HG03521 (cell line): ENCODE measurements around the gene PROC.

Experiments used
- ATAC-seq: cut with Tn5 transposase; IDR thresholded peaks from one replicate; pipeline ENCODE4 v1.9.1; 2021; ENCODE audit warnings: mild to moderate bottlenecking, moderate library complexity; ENCODE audit not compliant: unreplicated experiment

The PROC gene

DNA sequence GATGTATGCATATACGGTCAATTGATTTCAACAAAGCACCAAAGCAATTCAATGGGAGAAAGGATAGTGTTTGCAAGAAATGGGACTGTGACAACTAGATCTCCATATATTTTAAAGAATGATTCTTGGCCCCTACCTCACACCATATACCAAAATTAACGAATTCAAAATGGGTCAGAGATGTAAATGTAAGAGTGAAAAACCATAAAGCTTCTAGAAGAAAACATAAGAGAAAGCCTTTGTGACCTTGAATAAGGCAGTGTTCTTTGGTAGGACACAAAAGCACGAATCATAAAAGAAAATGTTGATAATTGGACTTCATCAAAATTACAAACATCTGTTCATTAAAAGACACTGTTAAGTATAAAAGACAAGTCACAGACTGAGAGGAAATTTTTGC is 5.0 kb upstream of the PROC start:
- no peak for ATAC-seq

GRCh38 chr2:127413782-127414637 is 4.2 kb upstream of the PROC start:
- no peak for ATAC-seq

- ATAC-seq: no peak
Observed at GRCh38 chr2:127414638-127415592, 3.3 kb upstream of the PROC start.

- ATAC-seq: peak; percentile 62
Observed at GRCh38 chr2:127415593-127416505, 2.4 kb upstream of the PROC start.

- no peak for ATAC-seq
Observed at GRCh38 chr2:127416506-127417001, 1.7 kb upstream of the PROC start.

DNA sequence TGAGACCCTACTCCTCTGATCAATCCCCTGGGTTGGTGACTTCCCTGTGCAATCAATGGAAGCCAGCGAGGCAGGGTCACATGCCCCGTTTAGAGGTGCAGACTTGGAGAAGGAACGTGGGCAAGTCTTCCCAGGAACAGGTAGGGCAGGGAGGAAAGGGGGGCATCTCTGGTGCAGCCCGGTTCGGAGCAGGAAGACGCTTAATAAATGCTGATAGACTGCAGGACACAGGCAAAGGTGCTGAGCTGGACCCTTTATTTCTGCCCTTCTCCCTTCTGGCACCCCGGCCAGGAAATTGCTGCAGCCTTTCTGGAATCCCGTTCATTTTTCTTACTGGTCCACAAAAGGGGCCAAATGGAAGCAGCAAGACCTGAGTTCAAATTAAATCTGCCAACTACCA is 821 bp upstream of the PROC start:
- ATAC-seq: no peak

- no peak for ATAC-seq
Observed at GRCh38 chr2:127419112-127419430, 844 bp downstream of the PROC start.

DNA sequence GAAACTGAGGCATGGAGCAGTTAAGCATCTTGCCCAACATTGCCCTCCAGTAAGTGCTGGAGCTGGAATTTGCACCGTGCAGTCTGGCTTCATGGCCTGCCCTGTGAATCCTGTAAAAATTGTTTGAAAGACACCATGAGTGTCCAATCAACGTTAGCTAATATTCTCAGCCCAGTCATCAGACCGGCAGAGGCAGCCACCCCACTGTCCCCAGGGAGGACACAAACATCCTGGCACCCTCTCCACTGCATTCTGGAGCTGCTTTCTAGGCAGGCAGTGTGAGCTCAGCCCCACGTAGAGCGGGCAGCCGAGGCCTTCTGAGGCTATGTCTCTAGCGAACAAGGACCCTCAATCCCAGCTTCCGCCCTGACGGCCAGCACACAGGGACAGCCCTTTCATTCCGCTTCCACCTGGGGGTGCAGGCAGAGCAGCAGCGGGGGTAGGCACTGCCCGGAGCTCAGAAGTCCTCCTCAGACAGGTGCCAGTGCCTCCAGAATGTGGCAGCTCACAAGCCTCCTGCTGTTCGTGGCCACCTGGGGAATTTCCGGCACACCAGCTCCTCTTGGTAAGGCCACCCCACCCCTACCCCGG is 1.3 kb downstream of the PROC start:
- ATAC-seq: no peak

DNA sequence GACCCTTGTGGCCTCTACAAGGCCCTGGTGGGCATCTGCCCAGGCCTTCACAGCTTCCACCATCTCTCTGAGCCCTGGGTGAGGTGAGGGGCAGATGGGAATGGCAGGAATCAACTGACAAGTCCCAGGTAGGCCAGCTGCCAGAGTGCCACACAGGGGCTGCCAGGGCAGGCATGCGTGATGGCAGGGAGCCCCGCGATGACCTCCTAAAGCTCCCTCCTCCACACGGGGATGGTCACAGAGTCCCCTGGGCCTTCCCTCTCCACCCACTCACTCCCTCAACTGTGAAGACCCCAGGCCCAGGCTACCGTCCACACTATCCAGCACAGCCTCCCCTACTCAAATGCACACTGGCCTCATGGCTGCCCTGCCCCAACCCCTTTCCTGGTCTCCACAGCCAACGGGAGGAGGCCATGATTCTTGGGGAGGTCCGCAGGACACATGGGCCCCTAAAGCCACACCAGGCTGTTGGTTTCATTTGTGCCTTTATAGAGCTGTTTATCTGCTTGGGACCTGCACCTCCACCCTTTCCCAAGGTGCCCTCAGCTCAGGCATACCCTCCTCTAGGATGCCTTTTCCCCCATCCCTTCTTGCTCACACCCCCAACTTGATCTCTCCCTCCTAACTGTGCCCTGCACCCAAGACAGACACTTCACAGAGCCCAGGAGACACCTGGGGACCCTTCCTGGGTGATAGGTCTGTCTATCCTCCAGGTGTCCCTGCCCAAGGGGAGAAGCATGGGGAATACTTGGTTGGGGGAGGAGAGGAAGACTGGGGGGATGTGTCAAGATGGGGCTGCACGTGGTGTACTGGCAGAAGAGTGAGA is 2.0 kb downstream of the PROC start:
- ATAC-seq: no peak

- ATAC-seq: no peak
Observed at GRCh38 chr2:127421116-127421800, 3.0 kb downstream of the PROC start.

GRCh38 chr2:127421871-127422558 is 3.8 kb downstream of the PROC start:
- ATAC-seq: no peak

GRCh38 chr2:127422559-127423477 is 4.6 kb downstream of the PROC start:
- no peak for ATAC-seq

- no peak for ATAC-seq
Observed at GRCh38 chr2:127423478-127423843, 5.2 kb downstream of the PROC start.

GRCh38 chr2:127423880-127424279 is 5.7 kb downstream of the PROC start:
- ATAC-seq: no peak

DNA sequence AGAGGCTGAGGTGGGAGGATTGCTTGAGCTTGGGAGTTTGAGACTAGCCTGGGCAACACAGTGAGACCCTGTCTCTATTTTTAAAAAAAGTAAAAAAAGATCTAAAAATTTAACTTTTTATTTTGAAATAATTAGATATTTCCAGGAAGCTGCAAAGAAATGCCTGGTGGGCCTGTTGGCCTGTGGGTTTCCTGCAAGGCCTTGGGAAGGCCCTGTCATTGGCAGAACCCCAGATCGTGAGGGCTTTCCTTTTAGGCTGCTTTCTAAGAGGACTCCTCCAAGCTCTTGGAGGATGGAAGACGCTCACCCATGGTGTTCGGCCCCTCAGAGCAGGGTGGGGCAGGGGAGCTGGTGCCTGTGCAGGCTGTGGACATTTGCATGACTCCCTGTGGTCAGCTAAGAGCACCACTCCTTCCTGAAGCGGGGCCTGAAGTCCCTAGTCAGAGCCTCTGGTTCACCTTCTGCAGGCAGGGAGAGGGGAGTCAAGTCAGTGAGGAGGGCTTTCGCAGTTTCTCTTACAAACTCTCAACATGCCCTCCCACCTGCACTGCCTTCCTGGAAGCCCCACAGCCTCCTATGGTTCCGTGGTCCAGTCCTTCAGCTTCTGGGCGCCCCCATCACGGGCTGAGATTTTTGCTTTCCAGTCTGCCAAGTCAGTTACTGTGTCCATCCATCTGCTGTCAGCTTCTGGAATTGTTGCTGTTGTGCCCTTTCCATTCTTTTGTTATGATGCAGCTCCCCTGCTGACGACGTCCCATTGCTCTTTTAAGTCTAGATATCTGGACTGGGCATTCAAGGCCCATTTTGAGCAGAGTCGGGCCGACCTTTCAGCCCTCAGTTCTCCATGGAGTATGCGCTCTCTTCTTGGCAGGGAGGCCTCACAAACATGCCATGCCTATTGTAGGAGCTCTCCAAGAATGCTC is 6.6 kb downstream of the PROC start:
- no peak for ATAC-seq
